Panc1 (cell line): ENCODE data around the gene ZMYM5. TPM values are rescaled to one million over a fixed set of nuclear protein-coding genes. Genes with fewer than 3 reads are reported as not detected.

ENCODE experiments used
- ATAC-seq: fragments of 200-7000 bp; cut with Tn5 transposase; 2 replicates; pipeline ENCODE4 v1.9.1; 2020; ENCODE audit warnings: mild to moderate bottlenecking, moderate library complexity
- Bru-seq: library from RNA; stranded (reverse); fragments of 400-500 nt; gene quantifications from one replicate; lab custom pipeline; 2021; lab: Mats Ljungman, UMichigan
- BruChase-seq, 2 experiments: library from RNA; stranded (reverse); fragments of 400-500 nt; gene quantifications; one replicate each; lab custom pipeline; 2021; lab: Mats Ljungman, UMichigan
- BruUV-seq: library from RNA; stranded (reverse); fragments of 400-500 nt; replicated peaks from 2 replicates; lab custom pipeline; 2021; lab: Mats Ljungman, UMichigan
- CTCF ChIA-PET: fragments of 300-600 bp; sonication (Branson Sonifier 250); formaldehyde crosslinking; loops from one replicate; lab custom pipeline; 2022; ENCODE audit warnings: antibody characterized with exemption; lab: Charles Lee
- POLR2A ChIA-PET: fragments of 300-600 bp; sonication (Branson Sonifier 250); formaldehyde crosslinking; loops from one replicate; lab custom pipeline; 2022; ENCODE audit warnings: antibody characterized with exemption; lab: Charles Lee
- DNase-seq: peaks from one replicate; pipeline ENCODE4 v3.0.0-alpha.2; 2010; ENCODE audit warnings: low read depth, low spot score
- H3K27ac ChIP-seq: 2 replicates; pipeline ENCODE4 v1.5.1; 2011; ENCODE audit warnings: mild to moderate bottlenecking, low read length, inconsistent platforms
- H3K27me3 ChIP-seq: fragments of 200-500 bp; sonication (Bioruptor generic); 2 replicates; pipeline ENCODE4 v1.6.0; 2014; ENCODE audit warnings: low read length, inconsistent platforms; ENCODE audit not compliant: control insufficient read depth, insufficient read depth
- H3K36me3 ChIP-seq: fragments of 200-500 bp; sonication (Bioruptor generic); 2 replicates; pipeline ENCODE4 v1.5.1; 2014; ENCODE audit warnings: inconsistent platforms, mild to moderate bottlenecking, low read length, moderate library complexity; ENCODE audit not compliant: control insufficient read depth, insufficient read depth
- H3K4me1 ChIP-seq: 2 replicates; pipeline ENCODE4 v1.5.1; 2011; ENCODE audit warnings: inconsistent platforms, mild to moderate bottlenecking, low read length, moderate library complexity; ENCODE audit not compliant: control insufficient read depth, insufficient read depth
- H3K4me3 ChIP-seq, 2 experiments: 2 replicates each; pipeline ENCODE4 v1.5.1; 2011 to 2012; ENCODE audit warnings: low read depth in 2 of 2, low read length in 2 of 2, mild to moderate bottlenecking in 2 of 2, inconsistent platforms in 1 of 2, moderate library complexity in 1 of 2
- H3K9me3 ChIP-seq: fragments of 200-500 bp; sonication (Bioruptor generic); 2 replicates; pipeline ENCODE4 v1.5.1; 2014; ENCODE audit warnings: low read depth, mild to moderate bottlenecking, inconsistent platforms, low read length, moderate library complexity; ENCODE audit not compliant: control insufficient read depth, insufficient read depth
- POLR2AphosphoS5 ChIP-seq: IDR thresholded peaks from 2 replicates; pipeline ENCODE4 v1.6.1; 2012; ENCODE audit warnings: mild to moderate bottlenecking, low read depth, low read length, moderate library complexity
- SIN3A ChIP-seq: IDR thresholded peaks from 2 replicates; pipeline ENCODE4 v1.6.1; 2012; ENCODE audit warnings: low read depth, mild to moderate bottlenecking, low read length, moderate library complexity, borderline replicate concordance; ENCODE audit not compliant: insufficient read depth
- TCF7L2 ChIP-seq: IDR thresholded peaks from 2 replicates; pipeline ENCODE4 v1.6.1; 2011; ENCODE audit warnings: mild to moderate bottlenecking, low read depth, low read length, inconsistent platforms
- in situ Hi-C: cut with HindIII; loops from 2 replicates; pipeline ENCODE4 v1.10.0; 2016; ENCODE audit warnings: low sequenced_read_pairs, low pct_unique_long_range_greater_than_20kb
- intact Hi-C: fragments of 100-400 bp; cut with micrococcal nuclease; formaldehyde crosslinking; loops from one replicate; pipeline ENCODE4 v1.10.0; 2022; ENCODE audit not compliant: unreplicated experiment
- long read RNA-seq: library from polyadenylated mRNA; unstranded; transcript quantifications from one replicate; pipeline ENCODE4 v2.0.0, GENCODE V29; 2021; ENCODE audit not compliant: unreplicated experiment
- polyA plus RNA-seq: library from polyadenylated mRNA; unstranded; fragments of >200 nt; gene quantifications from one replicate; pipeline ENCODE4 v1.2.1, GENCODE V29; 2012; ENCODE audit warnings: missing spikeins; ENCODE audit not compliant: insufficient read length
- total RNA-seq: library from RNA; stranded (reverse); gene quantifications from one replicate; pipeline ENCODE4 v1.2.1, GENCODE V29; 2021; ENCODE audit not compliant: unreplicated experiment
- TF ChIP-seq, protein P1 (sequence below): fragments of 450-650 bp; IDR thresholded peaks from 2 replicates; pipeline ENCODE4 v1.5.1; 2017; ENCODE audit warnings: mild to moderate bottlenecking
- TF ChIP-seq, protein P2 (sequence below), 2 experiments: IDR thresholded peaks; 2 replicates each; pipeline ENCODE4 v1.6.1; 2011 to 2012; ENCODE audit warnings: low read depth in 2 of 2, control low read depth in 1 of 2, low read length in 1 of 2, mild to moderate bottlenecking in 1 of 2, moderate library complexity in 1 of 2; ENCODE audit not compliant: insufficient read depth in 1 of 2

ZMYM5 gene
- total RNA-seq: 11.8 TPM
- polyA plus RNA-seq: 4.1 TPM
- percentile 72 among the genes with signal in this experiment for Bru-seq, nascent RNA
- percentile 73 among the genes with signal in this experiment for BruChase-seq, experiment 1, labeled RNA remaining after a 2-hour chase
- BruChase-seq, experiment 2, labeled RNA remaining after a 6-hour chase: percentile 68 among the genes with signal in this experiment
- long read RNA-seq, transcript ZMYM5-201 (8 exons, 3,268 nt): major isoform, 7 of 24 reads
- long read RNA-seq, partial matches to known transcripts: 5 of 24 reads
- long read RNA-seq, other reads (novel, unspliced or antisense): 9 of 24 reads

DNA sequence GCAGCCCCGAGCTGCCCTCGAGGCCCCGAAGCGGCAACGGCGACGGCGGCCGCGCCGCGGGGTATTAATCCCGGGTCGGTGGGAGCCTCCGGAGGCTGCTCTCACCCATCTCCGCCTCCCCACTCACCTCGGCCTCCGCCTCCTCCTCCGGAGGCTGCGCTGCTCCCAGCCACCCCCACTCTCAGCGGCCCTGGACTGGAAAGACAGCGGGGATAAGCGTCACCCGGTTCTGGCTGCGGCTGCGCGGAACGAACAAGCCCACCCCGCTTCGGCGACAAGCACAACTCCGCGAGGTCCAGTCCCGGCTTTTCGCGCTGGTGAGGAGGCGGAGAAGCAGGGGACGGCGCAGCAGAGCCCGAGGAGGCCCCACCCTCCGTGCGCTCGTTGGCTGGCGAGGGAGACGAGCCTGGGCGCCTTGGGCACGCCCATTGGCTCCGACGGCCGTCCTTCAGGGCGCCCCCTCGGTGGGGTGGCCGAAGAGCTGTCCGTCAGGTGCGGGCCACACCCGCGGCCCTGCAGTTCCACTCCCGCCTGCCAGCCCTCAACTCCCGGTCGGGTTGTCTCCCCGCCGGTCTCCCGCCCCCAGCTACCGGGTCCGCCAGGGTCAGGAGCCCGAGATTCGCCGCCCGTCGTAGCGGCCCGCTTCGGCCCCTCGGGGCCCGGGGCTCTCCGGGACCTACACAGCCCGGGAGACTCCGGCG, at the start of gene ZMYM5:
Gene ZMYM5, minus strand, starts transcription at position 327 of the 701 bp plus-strand sequence. CDS start 11,469 bp downstream, outside the sequence.
- CTCF ChIA-PET: interaction anchor here (0.6 kb wide), 1 partner anchor 27 kb away, joined by 4 read pairs; no protein-coding TSS in a partner anchor
- ATAC-seq: peak; percentile 94
- POLR2A ChIA-PET: interaction anchor here (0.6 kb wide), 2 partner anchors 15 to 928 kb away, joined by 3 to 4 read pairs; no protein-coding TSS in a partner anchor

DNA sequence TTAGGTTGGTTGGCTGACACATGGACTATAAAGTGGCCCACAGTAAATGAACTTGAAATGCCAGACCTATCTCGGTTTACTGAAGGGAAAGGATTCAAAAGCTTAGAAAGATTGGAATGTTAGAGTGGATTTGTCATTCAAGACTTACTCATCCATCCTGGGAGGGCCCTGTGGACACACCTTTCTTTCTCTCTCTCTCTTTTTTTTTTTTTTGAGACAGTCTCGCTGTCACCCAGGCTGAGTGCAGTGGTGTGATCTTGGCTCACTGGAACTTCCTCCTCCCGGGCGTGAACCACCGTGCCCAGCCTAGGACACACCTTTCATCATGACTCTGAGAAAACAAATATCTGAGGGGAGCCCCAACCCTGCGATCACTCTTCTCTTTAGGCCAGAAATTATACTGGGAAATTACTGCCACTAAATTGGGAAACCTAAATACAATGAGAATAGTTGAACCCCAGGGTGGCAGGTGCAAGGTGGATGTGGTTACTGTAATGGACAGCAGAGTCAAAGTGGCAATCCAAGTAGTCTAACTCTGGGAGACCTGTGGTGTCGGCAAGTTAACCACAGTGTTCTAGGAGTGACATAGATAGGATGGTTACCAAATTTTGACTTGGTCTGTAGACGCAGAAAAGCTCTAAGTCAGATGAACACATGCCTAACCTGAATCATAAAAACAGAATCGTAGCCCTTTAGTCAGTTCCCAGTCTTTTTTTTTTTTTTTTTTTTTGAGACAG, 47.1 kb upstream of the ZMYM5 start:
- no TSS peak for BruUV-seq
- DNase-seq: no peak

More for the DNA sequence above, at the start of gene ZMYM5:
- in situ Hi-C loops: no loop called here
- BruUV-seq: no TSS peak
- Histone ChIP-seq H3K27me3 (no peaks in the 10 kb centered on the region), H3K27ac (peak within 1 kb of the TSS; percentile 89), H3K4me3 (peak within 1 kb of the TSS; percentile 73 to 80), H3K36me3 (no peaks in the 10 kb centered on the region; the same call in 1 of the 2 replicates), H3K9me3 (no peaks in the 10 kb centered on the region), H3K4me1 (peaks cover 12% of the 10 kb centered on the region)
- intact Hi-C loops: no loop called here
- TF ChIP-seq SIN3A: peak; percentile 40; the same call in 1 of the 2 replicates
- no peak for TF ChIP-seq TCF7L2
- TF ChIP-seq, protein P1, sequence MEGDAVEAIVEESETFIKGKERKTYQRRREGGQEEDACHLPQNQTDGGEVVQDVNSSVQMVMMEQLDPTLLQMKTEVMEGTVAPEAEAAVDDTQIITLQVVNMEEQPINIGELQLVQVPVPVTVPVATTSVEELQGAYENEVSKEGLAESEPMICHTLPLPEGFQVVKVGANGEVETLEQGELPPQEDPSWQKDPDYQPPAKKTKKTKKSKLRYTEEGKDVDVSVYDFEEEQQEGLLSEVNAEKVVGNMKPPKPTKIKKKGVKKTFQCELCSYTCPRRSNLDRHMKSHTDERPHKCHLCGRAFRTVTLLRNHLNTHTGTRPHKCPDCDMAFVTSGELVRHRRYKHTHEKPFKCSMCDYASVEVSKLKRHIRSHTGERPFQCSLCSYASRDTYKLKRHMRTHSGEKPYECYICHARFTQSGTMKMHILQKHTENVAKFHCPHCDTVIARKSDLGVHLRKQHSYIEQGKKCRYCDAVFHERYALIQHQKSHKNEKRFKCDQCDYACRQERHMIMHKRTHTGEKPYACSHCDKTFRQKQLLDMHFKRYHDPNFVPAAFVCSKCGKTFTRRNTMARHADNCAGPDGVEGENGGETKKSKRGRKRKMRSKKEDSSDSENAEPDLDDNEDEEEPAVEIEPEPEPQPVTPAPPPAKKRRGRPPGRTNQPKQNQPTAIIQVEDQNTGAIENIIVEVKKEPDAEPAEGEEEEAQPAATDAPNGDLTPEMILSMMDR: no peak
- TF ChIP-seq POLR2AphosphoS5: peak; percentile 69
- TF ChIP-seq, protein P2, sequence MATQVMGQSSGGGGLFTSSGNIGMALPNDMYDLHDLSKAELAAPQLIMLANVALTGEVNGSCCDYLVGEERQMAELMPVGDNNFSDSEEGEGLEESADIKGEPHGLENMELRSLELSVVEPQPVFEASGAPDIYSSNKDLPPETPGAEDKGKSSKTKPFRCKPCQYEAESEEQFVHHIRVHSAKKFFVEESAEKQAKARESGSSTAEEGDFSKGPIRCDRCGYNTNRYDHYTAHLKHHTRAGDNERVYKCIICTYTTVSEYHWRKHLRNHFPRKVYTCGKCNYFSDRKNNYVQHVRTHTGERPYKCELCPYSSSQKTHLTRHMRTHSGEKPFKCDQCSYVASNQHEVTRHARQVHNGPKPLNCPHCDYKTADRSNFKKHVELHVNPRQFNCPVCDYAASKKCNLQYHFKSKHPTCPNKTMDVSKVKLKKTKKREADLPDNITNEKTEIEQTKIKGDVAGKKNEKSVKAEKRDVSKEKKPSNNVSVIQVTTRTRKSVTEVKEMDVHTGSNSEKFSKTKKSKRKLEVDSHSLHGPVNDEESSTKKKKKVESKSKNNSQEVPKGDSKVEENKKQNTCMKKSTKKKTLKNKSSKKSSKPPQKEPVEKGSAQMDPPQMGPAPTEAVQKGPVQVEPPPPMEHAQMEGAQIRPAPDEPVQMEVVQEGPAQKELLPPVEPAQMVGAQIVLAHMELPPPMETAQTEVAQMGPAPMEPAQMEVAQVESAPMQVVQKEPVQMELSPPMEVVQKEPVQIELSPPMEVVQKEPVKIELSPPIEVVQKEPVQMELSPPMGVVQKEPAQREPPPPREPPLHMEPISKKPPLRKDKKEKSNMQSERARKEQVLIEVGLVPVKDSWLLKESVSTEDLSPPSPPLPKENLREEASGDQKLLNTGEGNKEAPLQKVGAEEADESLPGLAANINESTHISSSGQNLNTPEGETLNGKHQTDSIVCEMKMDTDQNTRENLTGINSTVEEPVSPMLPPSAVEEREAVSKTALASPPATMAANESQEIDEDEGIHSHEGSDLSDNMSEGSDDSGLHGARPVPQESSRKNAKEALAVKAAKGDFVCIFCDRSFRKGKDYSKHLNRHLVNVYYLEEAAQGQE (IDR thresholded peaks at IDR 0.05; ENCODE audit: insufficient read depth in 1 of 2, low read depth in 2 of 2, low read length in 1 of 2): no peak
- DNase-seq: peak; percentile 82

More for the DNA sequence above, 47.1 kb upstream of the ZMYM5 start:
- in situ Hi-C loops: no loop called here
- H3K36me3 ChIP-seq: no peaks in the 10 kb centered on the region
- intact Hi-C loops: no loop called here
- H3K27me3 ChIP-seq: no peaks in the 10 kb centered on the region
- H3K4me1 ChIP-seq: no peaks in the 10 kb centered on the region
- ChIA-PET CTCF (no interaction called here), POLR2A (interaction anchor here (0.6 kb wide), 1 partner anchor 53 kb away, joined by 5 read pairs; no protein-coding TSS in a partner anchor)
- no peak overlapping the region for H3K4me3 ChIP-seq
- TF ChIP-seq, protein P2 (IDR thresholded peaks at IDR 0.05; ENCODE audit: insufficient read depth in 1 of 2, low read depth in 2 of 2, low read length in 1 of 2): no peak
- TF ChIP-seq SIN3A: no peak
- TF ChIP-seq POLR2AphosphoS5: no peak
- TF ChIP-seq, protein P1: no peak
- TF ChIP-seq TCF7L2: no peak
- no peak overlapping the region for H3K27ac ChIP-seq
- H3K9me3 ChIP-seq: no peaks in the 10 kb centered on the region
- no peak for ATAC-seq
